GM18870 (cell line): Measurements from ENCODE around the gene CUTA.

Experiments
- ATAC-seq: cut with Tn5 transposase; IDR thresholded peaks from one replicate; pipeline ENCODE4 v1.9.1; 2021; ENCODE audit warnings: moderate library complexity; ENCODE audit not compliant: unreplicated experiment

Gene CUTA

DNA sequence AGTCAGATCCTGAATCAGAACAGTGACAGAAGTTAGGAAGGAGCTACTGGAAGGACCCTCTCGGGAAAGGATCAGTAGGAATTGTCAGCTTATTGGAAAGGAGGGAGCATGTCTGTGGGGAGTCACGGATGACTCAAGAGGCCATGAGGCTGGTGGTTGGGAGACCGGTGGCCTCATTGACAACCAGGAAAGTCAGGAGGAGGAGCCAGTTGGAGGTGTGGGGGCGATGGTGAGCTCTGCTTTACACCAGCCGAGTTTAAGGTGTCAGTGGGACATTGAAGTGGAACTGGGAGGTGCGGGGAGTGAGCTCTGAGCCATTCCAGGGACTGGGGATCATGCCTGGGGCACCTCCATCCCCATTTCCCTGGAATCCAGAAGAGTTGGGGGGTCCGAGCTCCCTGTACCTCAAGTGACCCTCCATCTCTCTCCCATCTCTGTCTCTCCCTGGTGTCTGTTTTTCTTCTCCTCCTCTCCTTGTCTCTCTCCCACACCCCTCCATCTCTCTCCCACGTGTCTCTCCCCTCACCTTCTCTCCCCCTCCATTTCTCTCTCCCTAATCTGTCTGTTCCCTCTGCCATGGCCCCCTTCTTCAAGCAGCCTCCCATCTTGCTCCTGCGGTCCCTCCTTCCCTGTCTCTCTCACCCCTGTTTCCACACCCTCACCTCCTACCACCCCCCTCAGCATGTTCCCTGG, 22.2 kb upstream of the CUTA start:
- ATAC-seq = no peak

DNA sequence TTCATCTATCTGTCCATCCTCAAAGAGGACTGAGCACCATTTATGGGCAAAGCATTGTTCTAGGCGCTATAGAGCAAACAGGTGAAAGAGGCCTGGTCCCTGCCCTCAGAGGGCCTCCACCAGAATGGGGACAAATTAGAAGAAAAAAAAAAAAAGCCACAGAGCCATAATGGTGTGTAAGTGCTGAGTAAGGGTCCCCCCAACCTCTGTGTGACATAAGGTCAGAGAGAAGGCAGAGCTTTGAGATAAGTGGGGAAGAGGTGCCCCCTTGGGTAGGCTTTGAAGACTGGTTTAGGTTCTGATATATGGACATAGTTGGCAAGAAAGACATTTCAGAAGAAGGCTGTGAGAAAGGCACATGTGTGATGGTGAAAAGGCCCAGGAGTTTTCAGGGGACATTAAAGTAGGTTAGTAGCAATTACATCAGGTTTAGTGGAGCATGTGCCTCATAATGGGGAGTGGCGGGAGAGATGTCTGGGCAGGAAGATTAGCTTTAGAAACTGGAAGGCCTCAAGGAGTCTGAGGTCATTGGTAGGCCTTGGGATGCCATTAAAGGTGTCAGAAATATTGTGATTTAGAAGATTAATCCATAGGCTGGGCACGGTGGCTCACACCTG, 21.2 kb upstream of the CUTA start:
- no peak for ATAC-seq

DNA sequence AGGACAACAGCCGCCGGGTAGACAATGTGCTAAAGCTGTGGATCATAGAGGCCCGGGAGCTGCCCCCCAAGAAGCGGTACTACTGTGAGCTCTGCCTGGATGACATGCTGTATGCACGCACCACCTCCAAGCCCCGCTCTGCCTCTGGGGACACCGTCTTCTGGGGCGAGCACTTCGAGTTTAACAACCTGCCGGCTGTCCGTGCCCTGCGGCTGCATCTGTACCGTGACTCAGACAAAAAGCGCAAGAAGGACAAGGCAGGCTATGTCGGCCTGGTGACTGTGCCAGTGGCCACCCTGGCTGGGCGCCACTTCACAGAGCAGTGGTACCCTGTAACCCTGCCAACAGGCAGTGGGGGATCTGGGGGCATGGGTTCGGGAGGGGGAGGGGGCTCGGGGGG, 19.8 kb upstream of the CUTA start:
- ATAC-seq = no peak

DNA sequence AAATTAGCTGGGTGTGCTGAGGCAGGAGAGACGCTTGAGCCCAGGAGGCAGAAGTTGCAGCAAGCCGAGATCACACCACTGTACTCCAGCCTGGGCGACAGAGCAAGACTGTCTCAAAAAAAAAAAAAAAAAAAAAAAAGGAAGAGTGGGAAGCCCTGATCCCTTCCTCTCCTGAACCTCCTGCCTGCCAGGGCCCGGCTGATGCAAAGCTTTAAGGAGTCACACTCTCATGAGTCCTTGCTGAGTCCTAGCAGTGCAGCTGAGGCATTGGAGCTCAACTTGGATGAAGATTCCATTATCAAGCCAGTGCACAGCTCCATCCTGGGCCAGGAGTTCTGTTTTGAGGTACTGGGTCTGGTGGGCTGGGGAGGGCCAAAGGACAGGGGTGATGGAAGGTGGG, 17.1 kb upstream of the CUTA start:
- no peak for ATAC-seq

DNA sequence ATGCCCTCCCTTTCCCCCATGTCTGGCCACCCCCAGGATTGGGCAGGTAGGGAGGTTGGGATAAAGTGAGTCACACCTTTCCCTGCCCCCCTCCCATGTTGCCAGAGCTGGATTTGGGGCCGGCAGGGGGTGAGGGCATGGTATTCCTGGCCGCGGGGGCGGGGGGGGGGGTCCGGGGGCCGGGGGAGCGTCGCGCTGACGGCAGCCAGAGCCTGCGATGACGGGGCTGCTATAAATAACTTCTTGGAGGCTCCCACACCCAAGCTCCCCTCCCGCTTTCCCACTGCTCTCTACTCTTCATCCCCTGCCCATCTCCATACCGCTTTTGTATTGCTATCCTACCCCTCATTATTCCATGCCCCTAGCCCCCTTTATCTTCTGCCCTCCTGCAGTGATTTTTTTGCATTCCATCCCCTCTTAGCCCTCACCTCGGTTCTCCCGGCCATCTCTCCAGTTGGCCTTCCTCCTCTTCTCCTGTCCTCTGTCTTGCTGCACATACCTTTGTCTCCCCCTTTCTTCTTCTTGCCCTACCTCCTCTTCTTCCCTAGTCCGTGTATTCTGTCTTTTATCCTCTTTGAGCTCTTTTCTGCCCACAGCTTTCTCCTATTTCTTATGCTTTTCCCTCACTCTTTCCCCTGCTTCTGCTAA, 15.8 kb upstream of the CUTA start:
- no peak for ATAC-seq

DNA sequence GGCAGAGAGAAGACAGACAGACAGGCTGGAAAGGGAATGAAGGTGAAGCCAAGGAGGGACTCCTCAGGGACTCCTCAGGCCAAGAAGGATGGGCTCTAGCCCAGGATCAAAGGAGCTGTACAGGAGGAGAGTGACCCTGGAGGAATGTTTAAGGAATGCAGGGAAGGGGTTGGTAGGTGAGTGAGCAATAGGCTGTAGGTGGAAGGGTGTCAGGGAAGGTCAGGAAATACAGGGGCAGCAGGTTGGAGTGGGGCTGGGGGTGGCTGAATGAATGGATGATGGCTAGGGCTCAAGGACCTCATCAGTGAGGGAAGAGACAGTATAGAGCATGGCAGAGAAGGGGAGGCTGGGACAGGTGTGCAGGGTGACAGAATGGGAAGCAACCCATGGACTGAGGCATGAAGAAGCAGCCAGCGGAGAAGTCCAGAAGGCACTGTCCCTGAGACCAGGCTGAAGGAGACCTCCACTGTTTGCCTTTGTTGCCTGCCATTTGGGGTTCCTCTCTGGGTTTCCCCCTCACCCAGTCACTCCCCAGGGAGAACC, 15.2 kb upstream of the CUTA start:
- ATAC-seq = no peak

DNA sequence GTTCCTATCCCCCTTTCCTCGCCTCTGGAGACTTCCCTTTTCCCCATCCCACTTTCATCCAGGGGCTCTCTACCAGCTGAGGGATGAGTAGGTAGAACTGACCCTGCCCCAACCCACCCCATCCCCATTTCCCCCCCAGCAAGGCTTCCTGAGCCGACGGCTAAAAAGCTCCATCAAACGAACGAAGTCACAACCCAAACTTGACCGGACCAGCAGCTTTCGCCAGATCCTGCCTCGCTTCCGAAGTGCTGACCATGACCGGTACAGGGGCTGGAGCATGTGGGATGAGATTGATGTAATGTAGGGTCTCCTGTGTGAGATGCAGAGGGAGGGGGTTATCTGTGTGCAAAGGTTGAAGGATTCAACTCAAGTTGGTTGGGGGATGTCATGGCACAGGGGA, 14.6 kb upstream of the CUTA start:
- ATAC-seq = no peak

DNA sequence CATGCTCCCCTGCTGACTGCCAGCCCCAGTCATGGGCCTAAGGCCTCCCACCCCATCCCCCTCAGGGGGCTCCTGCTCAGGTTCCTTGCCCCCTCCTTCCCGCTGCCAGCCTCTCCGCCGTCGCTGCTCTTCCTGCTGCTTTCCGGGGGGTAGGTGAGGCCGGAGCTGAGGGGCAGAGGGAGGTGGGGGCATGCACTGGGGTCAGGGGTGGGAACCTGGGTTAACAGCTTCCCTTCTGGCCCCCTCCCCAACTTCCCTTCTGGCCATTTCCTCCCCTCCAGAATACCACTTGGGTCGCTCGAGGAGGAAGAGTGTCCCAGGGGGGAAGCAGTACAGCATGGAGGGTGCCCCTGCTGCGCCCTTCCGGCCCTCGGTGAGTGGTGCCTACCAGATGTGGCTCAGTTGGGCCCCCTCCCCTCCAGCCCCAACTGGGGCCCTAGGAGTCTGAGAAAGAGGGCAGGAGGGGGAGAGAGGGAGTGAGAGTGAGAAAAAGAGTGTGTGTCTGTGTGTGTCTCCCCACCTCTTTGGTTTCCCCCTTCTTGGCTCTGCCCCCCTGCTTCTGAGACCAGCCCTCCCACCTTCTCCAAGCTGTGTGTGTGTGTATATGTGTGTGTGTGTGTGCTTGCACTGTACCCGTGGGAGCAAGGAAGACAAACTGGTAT, 14.1 kb upstream of the CUTA start:
- no peak for ATAC-seq

DNA sequence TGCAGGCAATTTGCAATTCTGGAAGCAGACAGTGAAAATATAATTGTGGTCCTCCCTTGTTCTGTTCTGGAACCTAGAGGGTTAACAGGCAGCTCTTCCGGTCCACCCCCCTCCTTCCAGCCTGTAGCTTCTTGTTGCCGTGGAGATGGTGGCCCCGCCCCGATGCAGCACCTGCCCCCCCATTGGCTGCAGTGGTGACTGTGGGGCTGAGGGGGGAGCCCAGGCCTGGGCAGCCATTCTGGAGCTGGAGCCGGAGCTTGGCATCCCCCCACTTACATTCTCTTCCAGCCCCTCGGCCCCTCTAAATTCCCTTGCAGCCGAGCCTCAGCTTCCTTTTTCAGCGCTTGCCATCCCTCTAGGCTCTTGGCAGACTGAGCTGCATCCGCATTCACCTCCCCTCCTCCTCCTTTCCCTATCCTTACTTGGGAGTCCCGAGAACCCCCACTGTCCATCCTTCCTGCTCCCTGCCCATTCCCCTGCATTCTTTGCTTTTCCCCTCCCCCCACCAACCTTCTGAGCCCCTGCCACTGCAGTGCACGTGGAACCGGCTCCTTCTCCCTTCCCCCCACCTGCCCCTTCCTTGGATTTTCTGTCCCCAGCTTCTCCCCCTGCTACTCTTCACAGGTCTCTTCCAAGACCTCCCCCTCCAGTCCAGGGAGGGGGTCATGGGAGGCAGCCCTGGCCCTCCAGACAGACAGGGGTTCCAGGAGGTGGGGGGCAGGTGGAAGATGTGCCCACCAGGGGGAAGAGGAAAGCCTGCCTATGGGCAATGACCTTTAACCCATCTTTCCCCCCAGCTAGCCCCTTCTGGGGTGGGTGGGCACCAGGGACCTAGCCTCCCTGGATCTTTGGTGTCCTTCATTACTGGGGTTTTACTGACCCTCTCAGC, 13.3 kb upstream of the CUTA start:
- no peak for ATAC-seq

DNA sequence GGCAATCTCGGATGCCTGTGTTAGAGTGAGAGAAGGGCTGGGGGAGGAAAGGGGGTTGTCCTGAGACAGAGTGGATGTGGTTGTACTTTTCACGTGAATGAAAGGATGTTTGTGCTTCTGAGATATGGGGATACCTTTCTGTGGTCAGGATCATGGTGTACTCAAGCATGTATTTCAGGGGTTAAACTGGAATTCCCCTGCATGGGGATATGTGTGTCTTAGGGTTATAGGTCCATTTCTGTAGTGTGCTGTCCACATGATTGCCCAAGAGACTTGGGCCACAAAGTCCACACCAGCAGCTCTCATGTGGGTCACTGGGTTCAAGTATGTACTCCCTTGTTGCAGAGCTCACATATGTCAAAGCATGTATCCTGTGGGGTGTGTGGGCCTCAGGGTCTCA, 12.4 kb upstream of the CUTA start:
- ATAC-seq = no peak

DNA sequence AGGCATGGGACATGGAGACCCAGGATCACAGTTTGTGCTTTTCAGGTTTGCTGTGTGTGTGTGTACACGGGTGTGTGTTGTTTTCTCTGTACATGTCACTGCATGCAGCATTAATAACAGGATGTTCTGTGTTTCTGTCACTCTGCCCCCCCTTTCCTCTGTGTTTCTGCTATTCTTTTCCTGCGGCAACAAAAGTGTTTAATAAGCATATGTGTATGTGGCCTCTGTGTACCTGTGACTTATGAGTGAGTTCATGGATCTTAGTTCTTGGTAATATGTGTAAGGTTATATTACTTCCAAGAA, 11.8 kb upstream of the CUTA start:
- ATAC-seq = no peak

DNA sequence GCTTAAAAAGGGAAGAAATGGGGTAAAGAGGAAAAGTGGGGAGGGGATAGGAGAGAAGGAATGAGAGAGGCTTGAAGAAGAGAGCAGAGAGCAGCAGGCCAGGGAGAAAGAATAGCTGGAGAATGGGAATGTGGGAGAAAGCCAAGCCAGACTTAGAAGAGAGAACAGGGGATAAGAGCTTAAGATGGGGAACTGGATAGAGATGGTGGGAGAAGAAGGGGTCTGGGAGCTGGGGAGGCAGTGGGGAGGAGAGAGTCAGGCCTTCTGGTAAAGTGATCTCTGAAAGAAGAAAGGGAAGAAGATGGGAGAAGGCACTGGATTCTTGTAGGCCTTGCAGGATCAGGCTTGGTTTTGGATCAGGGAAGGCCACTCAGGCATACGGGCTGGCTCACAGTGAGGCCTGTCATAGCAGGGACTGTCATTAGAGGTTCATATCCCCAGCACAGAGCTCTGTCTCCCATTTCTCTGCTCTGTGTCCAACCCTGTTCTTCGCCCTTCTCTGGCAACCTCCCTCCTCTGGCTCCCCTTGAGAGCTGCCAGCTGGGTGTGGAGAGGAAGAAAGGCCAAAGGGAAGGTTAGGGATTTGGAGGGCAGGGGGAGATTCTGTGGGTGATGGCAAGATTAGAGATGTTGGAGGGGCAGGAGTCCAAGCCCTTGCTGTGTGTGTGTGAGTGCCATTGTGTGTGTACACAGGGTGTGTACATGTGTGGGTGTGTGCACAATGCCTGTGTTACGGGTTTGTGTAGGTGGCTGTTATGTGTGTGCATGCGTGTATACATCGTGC, 11.3 kb upstream of the CUTA start:
- ATAC-seq = no peak

DNA sequence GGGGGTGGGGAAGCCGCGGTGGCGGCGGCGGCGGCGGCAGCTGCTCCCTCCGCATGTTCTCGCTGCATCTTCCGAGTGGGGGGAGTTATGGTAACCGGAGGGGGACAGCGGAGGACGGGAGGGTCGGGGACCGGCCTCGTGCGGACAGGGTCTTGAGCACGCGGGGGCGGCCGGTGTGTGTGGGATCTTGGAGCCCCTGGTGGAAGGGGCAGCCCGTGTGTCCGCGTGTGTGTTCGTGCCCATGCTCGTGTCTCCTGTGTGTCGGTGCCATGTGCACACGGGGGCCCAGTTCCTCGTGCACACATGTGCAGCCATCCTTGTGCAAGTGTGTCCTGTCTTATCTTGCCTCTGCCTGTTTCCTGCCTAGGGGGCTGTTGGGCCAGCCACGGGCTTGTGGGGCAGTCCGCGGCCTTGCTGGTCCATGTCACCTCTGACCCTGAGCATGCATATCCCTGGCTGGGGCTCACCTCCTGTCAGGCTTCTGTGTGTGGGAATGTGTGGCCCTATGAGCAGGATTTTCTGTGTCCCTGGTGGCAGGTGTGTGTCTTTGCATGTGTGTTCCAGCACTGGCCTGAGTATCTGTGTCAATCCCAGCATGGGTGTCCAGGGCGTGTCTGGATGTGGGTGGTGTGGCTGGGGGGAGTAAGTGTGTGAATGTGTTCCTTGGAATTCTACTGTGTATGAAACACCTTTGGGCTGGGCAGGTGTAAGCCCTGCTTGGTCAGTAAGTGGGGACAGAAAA, 10.5 kb upstream of the CUTA start:
- no peak for ATAC-seq

DNA sequence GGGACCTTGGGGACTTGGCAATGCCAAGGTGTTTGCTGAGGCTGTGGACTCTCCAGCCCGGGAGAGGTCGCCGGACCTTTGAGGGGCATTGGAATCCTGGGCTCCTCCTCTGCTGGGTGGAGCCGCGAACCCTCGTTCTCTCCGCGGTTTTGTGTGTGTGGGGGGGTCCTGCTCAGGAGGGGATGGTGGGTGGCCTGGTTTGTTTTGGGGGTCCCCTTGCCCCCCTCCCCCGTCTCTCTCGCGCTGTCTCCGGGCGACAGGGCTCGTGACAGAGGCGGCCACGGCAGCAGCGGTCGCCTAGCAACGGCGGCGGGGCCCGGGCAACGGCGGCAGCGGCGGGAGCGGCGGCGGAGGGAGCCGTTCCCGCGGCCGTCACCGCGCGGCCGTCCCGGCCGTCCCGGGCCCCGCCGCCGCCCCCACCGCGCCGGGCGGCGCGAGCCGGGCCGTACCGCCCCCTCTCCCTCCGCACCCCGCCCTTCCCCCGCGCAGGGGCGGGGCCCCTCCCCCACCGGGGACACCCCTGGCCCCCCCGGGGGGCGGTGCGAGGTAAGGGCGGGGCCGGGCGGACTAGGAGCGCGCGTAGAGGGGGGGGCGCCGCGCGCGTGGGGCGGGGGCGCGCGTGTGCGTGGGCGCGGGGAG, 9.8 kb upstream of the CUTA start:
- no peak for ATAC-seq

DNA sequence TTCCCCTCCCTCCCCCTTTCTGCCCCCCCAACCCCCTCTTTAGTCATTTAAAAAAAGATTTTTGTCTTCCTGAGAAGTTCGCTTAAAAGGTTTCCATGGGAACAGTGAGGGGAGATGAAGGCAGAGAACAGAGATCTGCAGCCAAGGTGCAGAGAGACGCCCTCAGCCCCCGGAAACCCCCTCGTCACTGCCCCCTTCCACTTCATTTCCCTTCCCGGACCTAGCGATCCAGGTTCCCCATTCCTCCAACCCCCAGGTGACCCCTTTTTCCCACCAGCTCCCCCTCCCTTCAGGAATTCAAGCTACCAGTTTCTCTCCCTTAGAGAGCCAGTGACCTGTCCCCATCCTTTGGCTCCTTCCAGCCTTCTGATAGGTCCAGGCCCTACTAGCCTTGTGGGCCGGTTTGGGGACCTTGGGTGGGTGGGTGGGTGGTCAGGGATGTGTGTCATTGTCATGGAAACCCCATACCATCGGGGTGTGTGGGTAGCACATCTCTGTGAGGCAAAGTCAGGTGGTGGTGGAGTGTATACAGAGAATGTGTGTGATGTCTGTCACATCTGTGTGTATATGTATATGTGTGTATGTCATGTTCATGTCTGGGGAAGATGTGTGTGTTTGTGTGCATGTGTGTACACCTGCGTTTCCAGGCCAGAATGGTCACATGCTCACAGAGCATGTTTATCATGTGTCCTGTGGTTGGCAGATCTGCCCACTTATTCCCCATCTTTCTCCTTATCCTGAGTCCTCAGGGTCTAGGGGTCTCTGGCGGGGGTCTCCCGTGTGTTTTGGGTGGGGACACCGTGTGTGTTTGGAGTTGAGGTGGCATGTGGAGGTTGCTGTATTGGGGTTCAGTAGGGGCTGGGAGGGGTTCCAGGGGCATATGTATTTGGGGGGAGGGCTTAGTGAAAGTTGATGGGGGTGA, 8.9 kb upstream of the CUTA start:
- ATAC-seq = no peak

DNA sequence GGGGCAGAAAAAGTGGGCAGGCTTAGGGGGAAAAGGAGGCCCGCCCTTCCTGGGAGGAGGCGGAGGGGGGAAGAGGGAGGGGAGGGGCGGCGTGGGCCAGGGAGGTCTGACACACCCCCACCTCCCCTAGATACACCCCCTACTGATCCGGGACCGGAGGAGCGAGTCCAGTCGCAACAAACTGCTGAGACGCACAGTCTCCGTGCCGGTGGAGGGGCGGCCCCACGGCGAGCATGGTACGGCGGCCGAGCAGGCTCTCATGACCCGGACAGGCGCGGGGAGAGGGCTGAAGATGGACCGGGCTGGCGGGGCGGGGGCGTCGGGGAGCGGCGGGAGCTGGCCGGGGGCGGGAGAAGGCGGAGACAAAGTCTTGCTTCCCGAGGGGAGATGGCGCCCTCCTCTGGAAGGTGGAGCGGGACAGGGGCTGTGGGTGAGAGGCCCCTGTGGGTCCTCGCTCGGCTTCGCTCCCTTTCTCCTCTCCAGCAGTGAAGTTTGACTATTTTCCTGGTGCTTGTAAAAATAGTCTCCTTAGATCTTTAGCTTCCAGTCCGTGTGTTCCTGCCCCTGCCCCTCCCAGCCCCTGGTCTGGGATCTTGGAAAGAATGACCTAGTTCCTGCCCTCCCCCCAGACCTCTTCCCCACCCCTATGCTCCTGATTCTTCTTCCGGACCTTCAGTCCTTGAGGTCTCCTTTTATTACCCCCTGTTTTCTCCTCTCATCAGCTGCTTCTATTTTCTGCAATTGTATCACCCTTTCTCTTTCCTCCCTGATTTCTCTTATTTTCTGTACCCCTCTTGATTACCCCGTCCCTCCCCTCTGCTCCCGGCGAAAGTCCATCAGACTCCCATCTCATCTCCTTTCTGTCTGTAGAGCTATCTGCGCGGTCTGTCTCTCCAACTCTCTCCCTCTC, 8.0 kb upstream of the CUTA start:
- no peak for ATAC-seq
